A204.1 (cell line): Measurements from ENCODE around the gene RPP21.
"Not testable (repeated sequence)": the region's sequence is repeated elsewhere in the genome, so short reads cannot be mapped to it uniquely, and the experiment has no call there.

Experiments
- FAIRE-seq: peaks from 2 replicates; lab custom pipeline; 2012; peaks lifted over from hg19 to GRCh38; lab: Jason Lieb, UNC

Gene RPP21

GRCh38 chr6:30331981-30332380 lies 13.0 kb upstream of the RPP21 start:
- FAIRE-seq, result no peak

- FAIRE-seq, result no peak
Observed at GRCh38 chr6:30334075-30334783, 10.7 kb upstream of the RPP21 start.

- no peak for FAIRE-seq
Observed at GRCh38 chr6:30340589-30341054, 4.3 kb upstream of the RPP21 start.

- no peak for FAIRE-seq
Observed at GRCh38 chr6:30341218-30341617, 3.7 kb upstream of the RPP21 start.

GRCh38 chr6:30341728-30342127 lies 3.2 kb upstream of the RPP21 start:
- no peak for FAIRE-seq

DNA sequence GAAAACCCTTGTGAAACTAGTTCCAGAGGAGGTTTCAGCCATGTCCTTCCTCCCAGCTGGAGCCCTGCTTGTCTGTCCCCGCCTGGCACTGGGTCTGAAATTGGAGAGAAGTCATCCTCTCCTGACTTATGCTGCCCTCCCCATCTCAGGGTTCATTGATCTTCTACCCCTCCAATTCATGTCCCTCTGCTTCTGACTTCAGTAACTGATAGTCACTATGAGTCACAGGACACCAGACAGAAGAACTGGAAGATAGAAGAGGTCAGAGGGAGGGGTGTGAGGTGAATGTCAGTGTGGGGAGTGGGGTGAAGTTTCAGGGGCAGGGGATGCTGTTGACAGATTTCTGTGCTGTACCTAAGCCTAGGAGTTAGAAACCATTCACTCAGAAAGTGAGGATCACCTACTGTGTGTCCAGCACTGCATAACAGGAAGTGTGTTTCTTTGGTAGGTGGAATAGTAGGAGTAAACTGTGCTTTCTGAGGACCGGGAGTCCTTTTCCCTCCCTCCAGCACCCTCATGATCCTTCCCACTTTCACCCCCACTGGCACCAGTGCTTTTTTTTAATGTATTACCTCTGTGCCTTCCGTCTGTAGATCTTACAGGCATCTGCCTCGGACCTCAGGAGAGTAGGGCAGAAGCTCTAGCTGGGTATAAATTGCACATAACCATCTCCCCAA lies 627 bp upstream of the RPP21 start:
- no peak for FAIRE-seq

GRCh38 chr6:30345852-30346251 lies 896 bp downstream of the RPP21 start:
- FAIRE-seq, result no peak

DNA sequence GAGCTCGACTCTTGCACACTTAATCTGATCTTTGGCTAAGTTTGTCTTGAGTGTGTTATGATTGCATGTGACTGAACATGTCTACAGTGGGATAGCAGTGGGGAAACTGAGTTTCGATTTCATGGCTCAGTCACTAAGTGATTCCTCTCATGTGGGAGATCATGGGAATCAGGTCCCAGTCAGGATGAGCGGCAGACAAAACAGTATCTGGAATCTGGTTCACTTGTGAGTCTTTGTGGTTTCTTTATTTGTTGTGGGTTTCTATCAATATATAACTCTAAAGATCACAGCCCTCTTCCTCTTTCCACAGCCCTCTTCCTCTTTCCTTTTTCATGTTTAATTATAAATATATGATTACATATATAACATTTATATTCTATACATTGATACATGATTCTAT lies 4.0 kb downstream of the RPP21 start:
- FAIRE-seq, result no peak

DNA sequence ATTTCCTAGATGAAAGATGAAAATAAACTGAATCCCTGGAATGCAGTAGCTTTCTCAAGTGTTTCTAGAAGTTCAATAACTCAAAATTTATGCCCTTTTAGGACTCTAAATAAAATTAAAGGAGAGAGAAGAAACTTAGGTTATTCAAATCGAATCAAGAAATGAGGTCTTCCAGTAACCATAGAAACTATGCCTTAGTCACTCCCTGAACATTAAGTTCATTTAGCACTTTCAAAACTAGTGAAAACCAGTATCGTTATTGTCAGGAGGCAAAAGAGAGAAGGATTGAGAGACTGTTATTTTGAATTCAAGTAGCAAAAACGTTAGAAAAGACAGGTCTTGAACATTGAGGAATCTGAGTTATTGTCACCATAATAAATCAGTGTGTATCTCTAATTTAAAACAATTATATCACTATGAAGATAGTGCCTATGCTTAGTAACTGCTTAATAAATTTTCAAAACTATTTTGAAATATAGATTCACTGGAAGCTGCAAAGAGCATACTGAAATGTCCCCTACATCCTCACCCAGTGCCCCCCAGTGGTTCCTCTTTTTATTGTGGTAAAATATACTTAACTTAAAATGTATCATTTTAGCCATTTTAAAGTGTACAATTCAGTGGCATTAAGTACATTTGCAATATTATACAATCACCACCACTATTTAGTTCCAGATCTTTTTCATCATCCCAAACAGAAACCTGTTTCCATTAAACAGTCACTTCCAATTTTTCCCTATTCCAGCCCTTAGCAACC lies 4.6 kb downstream of the RPP21 start:
- no peak for FAIRE-seq

GRCh38 chr6:30350524-30350923 lies 5.6 kb downstream of the RPP21 start:
- no peak for FAIRE-seq

GRCh38 chr6:30352550-30352949 lies 7.6 kb downstream of the RPP21 start:
- no peak for FAIRE-seq

DNA sequence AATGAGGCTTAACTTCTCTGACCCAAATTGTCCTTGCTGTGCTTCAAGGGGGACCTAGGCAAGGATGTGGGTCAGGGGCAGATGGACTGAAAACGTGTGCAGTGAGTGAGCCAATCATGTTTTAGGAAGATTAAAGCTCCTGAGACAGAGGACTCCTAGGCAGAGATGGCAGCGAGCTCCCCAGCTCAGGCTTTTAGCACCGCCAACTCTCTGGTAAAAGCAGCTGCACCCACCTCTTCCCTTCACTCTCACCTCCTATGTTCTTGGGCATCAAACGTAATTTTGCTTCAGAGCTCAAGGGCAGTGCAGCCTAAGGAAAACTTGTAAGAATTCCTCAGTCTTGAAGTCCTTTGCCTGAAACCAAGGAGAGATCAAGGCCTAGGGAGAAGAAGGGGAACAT lies 10.3 kb downstream of the RPP21 start:
- FAIRE-seq, result no peak

- no peak for FAIRE-seq
Observed at GRCh38 chr6:30356536-30356935, 11.6 kb downstream of the RPP21 start.

DNA sequence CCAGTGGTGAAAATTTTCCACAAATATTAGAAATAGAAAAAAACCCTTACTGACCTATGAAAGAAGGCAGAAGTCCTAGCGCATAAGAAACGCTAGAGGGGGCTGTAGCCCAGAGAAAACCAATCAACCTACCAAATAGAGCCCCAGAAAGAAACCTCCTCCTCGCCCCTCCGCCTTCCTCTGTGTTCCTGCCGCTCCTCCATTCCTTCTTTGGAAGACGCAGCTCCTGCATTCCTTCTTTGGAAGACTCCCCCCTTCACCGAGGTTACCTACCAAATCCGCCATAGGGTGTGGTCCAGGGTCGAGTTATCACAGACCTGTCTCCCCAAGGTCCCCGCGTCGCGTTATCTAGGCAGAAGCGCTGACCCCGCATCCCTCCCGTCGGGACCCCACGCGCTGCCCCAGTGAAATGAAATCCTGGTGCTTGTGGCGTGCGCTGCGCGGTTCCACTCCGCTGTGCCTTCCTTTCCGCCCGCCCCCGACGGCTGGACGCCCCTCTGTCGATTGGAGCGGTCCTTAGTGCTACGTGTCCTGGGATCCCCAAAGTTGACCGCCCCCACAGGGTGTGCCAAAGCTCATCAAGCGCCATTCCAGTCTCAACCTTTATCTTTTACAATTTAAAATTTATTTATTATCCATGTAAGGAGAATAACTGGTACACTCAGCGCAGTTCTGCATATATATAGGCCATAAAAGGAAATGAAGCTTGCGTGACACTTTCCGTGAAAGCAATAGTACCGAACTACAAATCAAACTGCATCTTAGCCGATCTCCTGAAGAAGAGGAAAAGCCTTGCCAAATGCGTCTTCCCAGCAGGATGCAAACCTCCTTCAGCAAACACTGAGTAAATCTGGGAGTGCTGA lies 13.0 kb downstream of the RPP21 start:
- peak; percentile 84 for FAIRE-seq

GRCh38 chr6:30359276-30359675 lies 14.3 kb downstream of the RPP21 start:
- no peak for FAIRE-seq

DNA sequence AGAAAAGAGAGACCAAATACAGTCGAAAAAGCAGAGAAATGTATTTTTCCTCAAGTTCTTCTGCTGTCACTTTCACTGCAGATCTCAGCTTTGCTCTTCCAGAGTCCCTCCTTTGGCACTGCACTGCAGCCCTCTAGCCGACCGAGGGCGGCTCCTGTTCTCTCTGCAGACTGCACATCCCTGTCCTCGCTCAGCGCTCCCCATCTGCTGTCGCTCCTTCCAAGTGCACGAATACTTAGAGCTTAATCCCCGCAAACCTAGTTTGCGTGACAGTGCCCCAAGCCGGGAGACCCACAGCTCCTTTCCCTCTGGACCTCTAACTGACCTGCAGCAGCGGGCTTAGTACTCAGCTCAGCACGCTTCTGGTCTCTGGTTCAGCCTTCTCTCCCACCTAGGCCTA lies 15.2 kb downstream of the RPP21 start:
- no peak for FAIRE-seq

- no peak for FAIRE-seq
Observed at GRCh38 chr6:30361661-30362060, 16.7 kb downstream of the RPP21 start.

GRCh38 chr6:30363459-30363858 lies 18.5 kb downstream of the RPP21 start:
- FAIRE-seq, result no peak

GRCh38 chr6:30364591-30364990 lies 19.6 kb downstream of the RPP21 start:
- FAIRE-seq, result no peak

DNA sequence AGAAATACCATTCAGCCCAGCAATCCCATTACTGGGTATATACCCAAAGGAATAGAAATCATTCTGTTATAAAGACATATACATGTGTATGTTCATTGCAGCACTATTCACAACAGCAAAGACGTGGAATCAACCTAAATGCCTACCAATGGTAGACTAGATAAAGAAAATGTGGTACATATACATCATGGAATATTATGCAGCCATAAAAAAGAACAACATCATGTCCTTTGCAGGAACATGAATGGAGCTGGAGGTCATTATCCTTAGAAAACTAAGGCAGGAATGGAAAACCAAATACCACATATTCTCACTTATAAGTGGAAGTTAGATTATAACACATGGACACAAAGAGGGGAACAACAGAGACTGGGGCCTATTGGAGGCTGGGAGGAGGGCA lies 24.3 kb downstream of the RPP21 start:
- FAIRE-seq, result not testable (repeated sequence)

- FAIRE-seq, result no peak
Observed at GRCh38 chr6:30378290-30378937, 33.5 kb downstream of the RPP21 start.

- no peak for FAIRE-seq
Observed at GRCh38 chr6:30380464-30380863, 35.5 kb downstream of the RPP21 start.
